HepG2 (cell line): Measurements from ENCODE around the gene JAG1. TPM values are rescaled to one million over a fixed set of nuclear protein-coding genes. Genes with fewer than 3 reads are reported as not detected.
A peak's percentile ranks its signal among the peaks of the same experiment; 100 is the strongest.

Source experiments
- ATAC-seq: fragments of 200-7000 bp; cut with Tn5 transposase; 3 replicates; pipeline ENCODE4 v1.9.1; 2020; ENCODE audit warnings: mild to moderate bottlenecking, moderate library complexity
- BruUV-seq: library from RNA; stranded (reverse); fragments of 400-500 nt; replicated peaks from 2 replicates; lab custom pipeline; 2021; lab: Mats Ljungman, UMichigan
- CTCF ChIA-PET: fragments of 300-600 bp; formaldehyde crosslinking; extraction: SDS; loops from one replicate; lab custom pipeline; 2021; ENCODE audit warnings: low total read pairs, inconsistent platforms, low intra/inter-chr PET ratio; lab: Yijun Ruan, JAX
- POLR2A ChIA-PET: fragments of 350-600 bp; sonication (Branson Sonifier 250); formaldehyde crosslinking; loops from one replicate; lab custom pipeline; 2020; ENCODE audit warnings: antibody characterized with exemption, inconsistent platforms; lab: Yijun Ruan, JAX
- DNase-seq: peaks from one replicate; pipeline ENCODE4 v3.0.0-alpha.2; 2015; ENCODE audit warnings: low spot score
- FAIRE-seq: peaks from 3 replicates; lab custom pipeline; 2011; peaks lifted over from hg19 to GRCh38; lab: Jason Lieb, UNC
- H2AFZ ChIP-seq: one replicate; pipeline ENCODE4 v1.6.1; 2011; ENCODE audit warnings: low read length, inconsistent platforms
- H3K27ac ChIP-seq: fragments of 300-600 bp; 3 replicates; pipeline ENCODE4 v1.8.0; 2011; ENCODE audit warnings: mixed run types, mild to moderate bottlenecking, mixed read lengths, low read length, inconsistent platforms; ENCODE audit not compliant: insufficient read depth; ENCODE audit errors: extremely low read length
- H3K27me3 ChIP-seq, 2 experiments: fragments of 200-600 bp in 1 of 2; 2 replicates in 1 of 2; 3 replicates in 1 of 2; pipeline versions ENCODE4 v1.6.0 to v1.8.0; 2011; ENCODE audit warnings: low read length in 2 of 2, mild to moderate bottlenecking in 2 of 2, moderate library complexity in 2 of 2, inconsistent platforms in 1 of 2; ENCODE audit not compliant: insufficient read depth in 2 of 2, control insufficient read depth in 1 of 2
- H3K36me3 ChIP-seq, 2 experiments: fragments of 200-600 bp in 1 of 2; replicated peaks in 1 of 2; 2 replicates in 1 of 2; 3 replicates in 1 of 2; pipeline versions ENCODE4 v1.5.1 to v1.8.0; 2011; ENCODE audit warnings: low read length in 2 of 2, inconsistent platforms in 1 of 2; ENCODE audit not compliant: insufficient read depth in 2 of 2, control insufficient read depth in 1 of 2
- H3K4me1 ChIP-seq: 2 replicates; pipeline ENCODE4 v1.5.1; 2012; ENCODE audit warnings: low read length, inconsistent platforms; ENCODE audit not compliant: insufficient read depth
- H3K4me2 ChIP-seq: 2 replicates; pipeline ENCODE4 v1.6.0; 2011; ENCODE audit warnings: low read depth, low read length, inconsistent platforms
- H3K4me3 ChIP-seq, 3 experiments: fragments of 200-600 bp in 1 of 3; sonication (generic), shearing (Covaris generic) in 1 of 3; replicated peaks in 1 of 3; 2 replicates each; pipeline ENCODE4 v1.5.1; 2011 to 2016; ENCODE audit warnings: low read length in 3 of 3, inconsistent platforms in 2 of 3, low read depth in 2 of 3, mild to moderate bottlenecking in 2 of 3, control low read depth in 1 of 3, mixed read lengths in 1 of 3; ENCODE audit not compliant: insufficient read depth in 1 of 3
- H3K79me2 ChIP-seq: one replicate; pipeline ENCODE4 v1.6.1; 2011; ENCODE audit warnings: low read length, inconsistent platforms; ENCODE audit not compliant: insufficient read depth
- H3K9ac ChIP-seq: 2 replicates; pipeline ENCODE4 v1.6.0; 2011; ENCODE audit warnings: mild to moderate bottlenecking, low read depth, low read length, inconsistent platforms; ENCODE audit not compliant: insufficient read depth
- H3K9me3 ChIP-seq: 2 replicates; pipeline ENCODE4 v1.5.1; 2012; ENCODE audit warnings: mild to moderate bottlenecking, low read length
- H4K20me1 ChIP-seq: 2 replicates; pipeline ENCODE4 v1.6.0; 2011; ENCODE audit warnings: inconsistent platforms, mild to moderate bottlenecking, low read length, moderate library complexity; ENCODE audit not compliant: insufficient read depth
- AGO2 ChIP-seq: fragments of 200-400 bp; formaldehyde crosslinking; optimal IDR thresholded peaks from 2 replicates; pipeline ENCODE3; 2017; ENCODE audit warnings: mild to moderate bottlenecking, low read depth, low read length, moderate library complexity
- MAFF ChIP-seq: IDR thresholded peaks from 2 replicates; pipeline ENCODE4 v1.6.1; 2011; ENCODE audit warnings: low read depth, low read length, improper control_type of control experiment
- MAFK ChIP-seq, 2 experiments: IDR thresholded peaks in 1 of 2; conservative IDR thresholded peaks in 1 of 2; 2 replicates each; pipeline ENCODE4 v1.6.1; 2011; ENCODE audit warnings: improper control_type of control experiment in 2 of 2, low read length in 2 of 2
- MED8 ChIP-seq: sonication (generic); formaldehyde crosslinking; IDR thresholded peaks from 2 replicates; pipeline ENCODE4 v1.8.1; 2023; ENCODE audit warnings: mild to moderate bottlenecking, missing genetic modification reagents; ENCODE audit not compliant: insufficient replicate concordance
- POLR2G ChIP-seq: fragments of 200-400 bp; formaldehyde crosslinking; IDR thresholded peaks from 2 replicates; pipeline ENCODE4 v1.6.1; 2018; ENCODE audit warnings: mild to moderate bottlenecking, low read depth, low read length, moderate library complexity
- TAF1 ChIP-seq: sonication (generic); formaldehyde crosslinking; IDR thresholded peaks from 2 replicates; pipeline ENCODE4 v1.4.0; 2020; ENCODE audit warnings: missing genetic modification reagents
- THAP8 ChIP-seq: sonication (generic); formaldehyde crosslinking; IDR thresholded peaks from 2 replicates; pipeline ENCODE4 v1.5.1; 2020; ENCODE audit warnings: missing genetic modification reagents, mild to moderate bottlenecking, borderline replicate concordance
- WGBS: methylation state at CpG from one replicate; pipeline ENCODE4 v1.1.6; 2017; ENCODE audit warnings: low lambda C conversion rate; 5-methylcytosine and 5-hydroxymethylcytosine counted together
- in situ Hi-C: cut with HindIII; loops from 2 replicates; pipeline ENCODE4 v1.10.0; 2017; ENCODE audit warnings: low pct_unique_long_range_greater_than_20kb; ENCODE audit not compliant: extremely low pct_ligation_motif_present
- intact Hi-C: fragments of 100-400 bp; cut with micrococcal nuclease; formaldehyde crosslinking; loops from one replicate; pipeline ENCODE4 v1.10.0; 2022; ENCODE audit not compliant: unreplicated experiment
- polyA plus RNA-seq, 8 experiments: library from polyadenylated mRNA; depleted of rRNA in 3 of 8; stranded (reverse) in 7 of 8; unstranded in 1 of 8; fragments of >200 nt; fragmentation: Illumina TruSeq in 4 of 8; extraction: Trizol in 4 of 8; gene quantifications; 2 replicates each; pipeline versions ENCODE4 v1.2.1 to v1.2.3, GENCODE V29; 2011 to 2016; ENCODE audit warnings: low read depth in 4 of 8, missing spikeins in 1 of 8, mixed read lengths in 1 of 8; ENCODE audit not compliant: insufficient read depth in 1 of 8
- total RNA-seq, 5 experiments: library from RNA; depleted of rRNA; stranded (reverse); fragments of >200 nt; fragmentation: Illumina TruSeq; extraction: Trizol; gene quantifications; 2 replicates each; pipeline ENCODE4 v1.2.3, GENCODE V29; 2016; ENCODE audit warnings: low read depth in 1 of 5
- TF ChIP-seq, protein P1 (sequence below): sonication (generic); formaldehyde crosslinking; IDR thresholded peaks from 2 replicates; pipeline ENCODE4 v1.5.1; 2020; ENCODE audit warnings: missing genetic modification reagents, mild to moderate bottlenecking, borderline replicate concordance
- TF ChIP-seq, protein P2 (sequence below): sonication (generic); formaldehyde crosslinking; IDR thresholded peaks from 2 replicates; pipeline ENCODE4 v1.5.1; 2020; ENCODE audit warnings: mild to moderate bottlenecking, missing genetic modification reagents, moderate library complexity

JAG1 gene
- total and polyA plus RNA-seq, 2 of the 13 experiments (the other 11 are each of a cell fraction or from before 2014, with no cell fraction given) = 47.1 to 56.3 TPM

DNA sequence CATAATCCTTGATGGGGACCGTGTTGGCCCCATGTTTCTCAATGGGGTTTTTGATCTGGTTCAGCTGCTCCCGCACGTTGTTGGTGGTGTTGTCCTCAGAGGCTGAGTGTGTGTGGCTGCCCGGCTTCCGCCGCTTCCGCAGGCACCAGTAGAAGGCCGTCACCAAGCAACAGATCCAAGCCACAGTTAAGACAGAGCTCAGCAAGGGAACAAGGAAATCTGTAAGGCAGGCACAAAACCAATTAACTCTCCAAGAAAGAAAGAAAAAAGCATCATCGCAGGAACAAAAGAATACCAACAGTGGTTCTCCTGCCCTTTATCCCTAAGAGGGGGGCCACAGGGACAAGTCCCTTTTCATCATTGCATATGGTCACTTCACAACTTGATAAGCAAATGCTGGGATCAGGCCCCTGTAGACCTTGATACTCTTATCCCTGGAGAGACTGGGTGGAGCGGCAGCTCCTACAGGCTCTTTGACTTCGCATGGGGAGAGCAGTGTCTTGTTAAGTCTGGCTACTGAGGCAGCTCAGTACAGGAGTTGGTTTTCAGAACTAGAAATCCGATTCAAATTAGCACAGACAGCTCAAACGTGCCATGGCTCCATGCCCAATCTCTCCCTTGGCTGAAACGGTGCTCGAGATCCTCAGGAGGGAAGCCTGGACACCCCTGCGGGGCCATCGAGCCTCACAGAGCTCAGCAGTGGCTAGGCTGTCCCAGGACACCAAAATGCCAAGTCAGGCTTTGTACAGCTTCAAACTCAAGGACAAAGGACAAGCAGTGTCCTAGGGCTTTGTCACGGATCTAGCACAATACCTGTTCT is 33.9 kb downstream of the JAG1 start:
- intact Hi-C loops = loop anchor here (10.0 kb wide), 1 partner anchor 205 kb away; the partner anchor contains the start of genes MKKS and SLX4IP
- ATAC-seq = peak; percentile 6; the same call in 2 of the 3 replicates
- H2AFZ ChIP-seq = no peak overlapping the region
- H3K4me3 ChIP-seq = no peak overlapping the region
- no peak overlapping the region for H3K27ac ChIP-seq
- no peaks in the 10 kb centered on the region for H3K27me3 ChIP-seq
- 96% methylated on average over 18 of the region's 18 CpGs for WGBS
- POLR2A ChIA-PET = no interaction called here
- H3K79me2 ChIP-seq = no peaks in the 10 kb centered on the region
- TF ChIP-seq TAF1 (CRISPR knock-in tag) (no peak), MAFF (0 out of 2 replicates have a peak, but pooled peaks have one; percentile 6), MED8 (CRISPR knock-in tag) (no peak), POLR2G (peak; percentile 39), MAFK (conservative IDR thresholded peaks at IDR 0.05 in 1 of 2, IDR thresholded peaks at IDR 0.05 in 1 of 2; ENCODE audit: low read length in 2 of 2) (peak in 1 of 2 experiments; percentile 29; a peak in 1 of 4 replicates), AGO2 (peak; percentile 44), THAP8 (CRISPR knock-in tag) (no peak)
- TF ChIP-seq, protein P1, sequence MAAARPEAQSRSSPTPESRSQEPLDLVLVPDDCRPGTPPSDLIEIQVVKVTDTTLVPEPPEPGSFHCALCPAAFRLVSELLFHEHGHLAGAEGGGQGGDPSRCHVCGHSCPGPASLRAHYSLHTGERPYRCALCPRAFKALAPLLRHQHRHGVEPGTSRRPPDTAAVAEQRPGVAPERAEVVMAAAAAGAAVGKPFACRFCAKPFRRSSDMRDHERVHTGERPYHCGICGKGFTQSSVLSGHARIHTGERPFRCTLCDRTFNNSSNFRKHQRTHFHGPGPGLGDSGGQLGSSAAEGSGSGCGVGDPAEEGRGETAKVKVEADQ = no peak
- TF ChIP-seq, protein P2, sequence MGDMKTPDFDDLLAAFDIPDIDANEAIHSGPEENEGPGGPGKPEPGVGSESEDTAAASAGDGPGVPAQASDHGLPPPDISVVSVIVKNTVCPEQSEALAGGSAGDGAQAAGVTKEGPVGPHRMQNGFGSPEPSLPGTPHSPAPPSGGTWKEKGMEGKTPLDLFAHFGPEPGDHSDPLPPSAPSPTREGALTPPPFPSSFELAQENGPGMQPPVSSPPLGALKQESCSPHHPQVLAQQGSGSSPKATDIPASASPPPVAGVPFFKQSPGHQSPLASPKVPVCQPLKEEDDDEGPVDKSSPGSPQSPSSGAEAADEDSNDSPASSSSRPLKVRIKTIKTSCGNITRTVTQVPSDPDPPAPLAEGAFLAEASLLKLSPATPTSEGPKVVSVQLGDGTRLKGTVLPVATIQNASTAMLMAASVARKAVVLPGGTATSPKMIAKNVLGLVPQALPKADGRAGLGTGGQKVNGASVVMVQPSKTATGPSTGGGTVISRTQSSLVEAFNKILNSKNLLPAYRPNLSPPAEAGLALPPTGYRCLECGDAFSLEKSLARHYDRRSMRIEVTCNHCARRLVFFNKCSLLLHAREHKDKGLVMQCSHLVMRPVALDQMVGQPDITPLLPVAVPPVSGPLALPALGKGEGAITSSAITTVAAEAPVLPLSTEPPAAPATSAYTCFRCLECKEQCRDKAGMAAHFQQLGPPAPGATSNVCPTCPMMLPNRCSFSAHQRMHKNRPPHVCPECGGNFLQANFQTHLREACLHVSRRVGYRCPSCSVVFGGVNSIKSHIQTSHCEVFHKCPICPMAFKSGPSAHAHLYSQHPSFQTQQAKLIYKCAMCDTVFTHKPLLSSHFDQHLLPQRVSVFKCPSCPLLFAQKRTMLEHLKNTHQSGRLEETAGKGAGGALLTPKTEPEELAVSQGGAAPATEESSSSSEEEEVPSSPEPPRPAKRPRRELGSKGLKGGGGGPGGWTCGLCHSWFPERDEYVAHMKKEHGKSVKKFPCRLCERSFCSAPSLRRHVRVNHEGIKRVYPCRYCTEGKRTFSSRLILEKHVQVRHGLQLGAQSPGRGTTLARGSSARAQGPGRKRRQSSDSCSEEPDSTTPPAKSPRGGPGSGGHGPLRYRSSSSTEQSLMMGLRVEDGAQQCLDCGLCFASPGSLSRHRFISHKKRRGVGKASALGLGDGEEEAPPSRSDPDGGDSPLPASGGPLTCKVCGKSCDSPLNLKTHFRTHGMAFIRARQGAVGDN (CRISPR knock-in tag) = 0 out of 2 replicates have a peak, but pooled peaks have one; percentile 12
- TF ChIP-seq, all 625 proteins: peak for 5
- no peaks in the 10 kb centered on the region for H4K20me1 ChIP-seq
- FAIRE-seq (no peak), DNase-seq (no peak)
- H3K4me2 ChIP-seq = no peak overlapping the region
- BruUV-seq = no TSS peak
- peaks cover 54 to 68% of the 10 kb centered on the region in 2 experiments for H3K36me3 ChIP-seq
- in situ Hi-C loops = loop anchor here (5.0 to 10.0 kb wide), 2 partner anchors 88 to 205 kb away; partner anchors contain the start of genes MKKS and SLX4IP
- H3K9me3 ChIP-seq = no peaks in the 10 kb centered on the region
- no peaks in the 10 kb centered on the region for H3K4me1 ChIP-seq
- H3K9ac ChIP-seq = no peak overlapping the region
- CTCF ChIA-PET = no interaction called here
